HL-60 (cell line): ENCODE results near the gene BEST3.

Source experiments
- DNase-seq, 2 experiments: peaks; one replicate each; pipeline ENCODE4 v3.0.0-alpha.2; 2010 to 2020; ENCODE audit warnings: low read depth in 1 of 2, low spot score in 1 of 2
- H3K27ac ChIP-seq: fragments of 250-450 bp; sonication (Bioruptor Pico); replicated peaks from 2 replicates; pipeline ENCODE4 v1.5.1; 2020; ENCODE audit warnings: mild to moderate bottlenecking, moderate library complexity
- H3K27me3 ChIP-seq: fragments of 250-450 bp; sonication (Bioruptor Pico); 2 replicates; pipeline ENCODE4 v1.5.1; 2021; ENCODE audit warnings: mild to moderate bottlenecking, moderate library complexity; ENCODE audit not compliant: insufficient read depth, poor library complexity, severe bottlenecking
- H3K4me3 ChIP-seq: replicated peaks from 2 replicates; pipeline ENCODE4 v1.5.1; 2011; ENCODE audit warnings: mild to moderate bottlenecking, control low read depth, low read length; ENCODE audit not compliant: insufficient read depth
- CTCF ChIP-seq: IDR thresholded peaks from one replicate; pipeline ENCODE4 v1.5.1; 2011; ENCODE audit warnings: low read length, control low read depth, inconsistent platforms; ENCODE audit not compliant: insufficient read depth
- GABPA ChIP-seq: IDR thresholded peaks from 2 replicates; pipeline ENCODE4 v1.6.1; 2012; ENCODE audit warnings: low read depth
- POLR2AphosphoS5 ChIP-seq: IDR thresholded peaks from 2 replicates; pipeline ENCODE4 v1.6.1; 2012; ENCODE audit warnings: low read depth
- SPI1 ChIP-seq: IDR thresholded peaks from 2 replicates; pipeline ENCODE4 v1.6.1; 2012; ENCODE audit warnings: low read depth, mild to moderate bottlenecking, borderline replicate concordance
- TF ChIP-seq, protein P1 (sequence below): IDR thresholded peaks from 2 replicates; pipeline ENCODE4 v1.6.1; 2012; ENCODE audit warnings: low read depth; ENCODE audit not compliant: insufficient replicate concordance

Gene BEST3

GRCh38 chr12:69694123-69694522 lies 5.0 kb downstream of the BEST3 start:
- TF ChIP-seq GABPA (no peak), SPI1 (no peak), CTCF (no peak), POLR2AphosphoS5 (no peak)
- TF ChIP-seq, protein P1, sequence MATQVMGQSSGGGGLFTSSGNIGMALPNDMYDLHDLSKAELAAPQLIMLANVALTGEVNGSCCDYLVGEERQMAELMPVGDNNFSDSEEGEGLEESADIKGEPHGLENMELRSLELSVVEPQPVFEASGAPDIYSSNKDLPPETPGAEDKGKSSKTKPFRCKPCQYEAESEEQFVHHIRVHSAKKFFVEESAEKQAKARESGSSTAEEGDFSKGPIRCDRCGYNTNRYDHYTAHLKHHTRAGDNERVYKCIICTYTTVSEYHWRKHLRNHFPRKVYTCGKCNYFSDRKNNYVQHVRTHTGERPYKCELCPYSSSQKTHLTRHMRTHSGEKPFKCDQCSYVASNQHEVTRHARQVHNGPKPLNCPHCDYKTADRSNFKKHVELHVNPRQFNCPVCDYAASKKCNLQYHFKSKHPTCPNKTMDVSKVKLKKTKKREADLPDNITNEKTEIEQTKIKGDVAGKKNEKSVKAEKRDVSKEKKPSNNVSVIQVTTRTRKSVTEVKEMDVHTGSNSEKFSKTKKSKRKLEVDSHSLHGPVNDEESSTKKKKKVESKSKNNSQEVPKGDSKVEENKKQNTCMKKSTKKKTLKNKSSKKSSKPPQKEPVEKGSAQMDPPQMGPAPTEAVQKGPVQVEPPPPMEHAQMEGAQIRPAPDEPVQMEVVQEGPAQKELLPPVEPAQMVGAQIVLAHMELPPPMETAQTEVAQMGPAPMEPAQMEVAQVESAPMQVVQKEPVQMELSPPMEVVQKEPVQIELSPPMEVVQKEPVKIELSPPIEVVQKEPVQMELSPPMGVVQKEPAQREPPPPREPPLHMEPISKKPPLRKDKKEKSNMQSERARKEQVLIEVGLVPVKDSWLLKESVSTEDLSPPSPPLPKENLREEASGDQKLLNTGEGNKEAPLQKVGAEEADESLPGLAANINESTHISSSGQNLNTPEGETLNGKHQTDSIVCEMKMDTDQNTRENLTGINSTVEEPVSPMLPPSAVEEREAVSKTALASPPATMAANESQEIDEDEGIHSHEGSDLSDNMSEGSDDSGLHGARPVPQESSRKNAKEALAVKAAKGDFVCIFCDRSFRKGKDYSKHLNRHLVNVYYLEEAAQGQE: no peak
- DNase-seq: no peak
- H3K27ac ChIP-seq: no peak overlapping the region
- H3K4me3 ChIP-seq: no peak overlapping the region
- no peaks in the 10 kb centered on the region for H3K27me3 ChIP-seq

DNA sequence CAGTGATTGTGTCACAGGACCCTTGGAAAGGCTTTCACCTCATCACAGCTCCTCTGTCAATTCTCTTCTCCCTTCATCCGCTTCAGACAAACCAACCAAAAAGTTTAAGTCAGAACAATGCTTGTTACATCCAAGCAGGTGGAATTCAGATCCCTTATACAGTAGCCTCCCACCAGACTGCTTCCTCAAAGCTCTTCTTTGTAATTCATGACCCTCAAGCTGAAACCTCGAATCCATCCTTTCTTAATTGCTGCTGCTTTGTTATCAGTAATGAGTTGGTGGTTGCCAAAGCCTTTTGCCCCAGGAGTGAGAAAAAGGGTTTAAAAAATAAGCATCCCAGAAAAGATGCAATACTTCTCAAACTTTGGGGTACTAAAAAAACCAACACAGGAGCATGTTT lies 9.5 kb downstream of the BEST3 start:
- DNase-seq: no peak
- H3K27me3 ChIP-seq: no peaks in the 10 kb centered on the region
- no peak overlapping the region for H3K27ac ChIP-seq
- no peak for TF ChIP-seq GABPA
- no peak for TF ChIP-seq SPI1
- no peak for TF ChIP-seq POLR2AphosphoS5
- no peak overlapping the region for H3K4me3 ChIP-seq

DNA sequence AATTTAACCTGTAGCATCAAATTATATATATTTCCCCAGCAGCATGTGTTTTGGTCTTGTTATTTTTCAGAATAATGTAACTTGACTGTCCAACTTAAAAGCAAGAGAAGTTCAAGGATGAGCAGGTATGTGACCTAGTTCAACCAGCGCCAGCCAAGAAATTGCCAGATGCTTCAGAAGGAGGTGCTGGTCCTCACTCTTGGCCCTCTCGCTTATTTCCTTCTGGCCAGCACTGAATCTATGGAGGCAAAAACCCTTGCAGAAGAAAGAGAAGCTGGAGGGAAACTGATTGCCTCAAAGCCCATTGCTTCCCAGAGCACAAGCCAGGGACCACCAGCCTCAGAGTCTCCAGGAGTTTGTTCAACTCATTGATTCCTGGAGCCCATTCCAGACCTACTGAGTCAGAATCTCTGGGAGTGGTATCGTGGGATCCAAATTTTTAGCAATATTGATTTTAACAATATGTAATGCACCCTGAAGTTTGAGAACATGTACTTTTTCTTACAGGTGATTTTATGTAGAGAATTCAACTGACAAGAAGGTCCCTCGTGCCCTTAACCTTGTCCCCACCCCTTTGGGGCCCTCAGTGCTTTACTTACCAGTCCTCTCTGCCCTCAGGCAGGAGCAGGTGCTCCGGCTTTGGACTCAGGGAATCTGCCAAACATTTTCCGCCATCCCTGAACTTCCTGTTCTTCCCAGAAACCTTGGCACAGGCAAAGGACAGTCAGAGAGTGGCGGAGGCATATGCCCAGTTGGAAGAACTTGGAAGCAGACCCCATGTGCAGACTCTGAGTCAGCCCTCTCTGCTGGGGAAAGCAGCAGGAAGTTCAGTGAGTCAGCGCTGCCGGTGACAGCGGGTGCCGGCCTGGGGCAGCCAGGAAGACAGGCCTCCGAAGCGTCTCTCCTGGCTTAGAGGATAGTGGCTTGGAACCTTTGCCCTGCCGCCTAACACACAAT lies 10.4 kb downstream of the BEST3 start:
- H3K4me3 ChIP-seq: no peak overlapping the region

More for the DNA sequence above, 10.4 kb downstream of the BEST3 start:
- Histone ChIP-seq H3K27ac (no peak overlapping the region), H3K27me3 (no peaks in the 10 kb centered on the region)
- TF ChIP-seq, protein P1: no peak
- TF ChIP-seq CTCF (no peak), SPI1 (no peak), POLR2AphosphoS5 (no peak), GABPA (no peak)
- DNase-seq: peak in 1 of 2 experiments; percentile 19
